SU-DHL-6 (cell line): Measurements from ENCODE around the gene KAZN.

Source experiments
- CTCF ChIP-seq: fragments of 200-600 bp; sonication (generic); IDR thresholded peaks from one replicate; pipeline ENCODE4 v1.5.1; 2017; ENCODE audit warnings: antibody characterized with exemption, mild to moderate bottlenecking, low read length, moderate library complexity; ENCODE audit not compliant: insufficient read depth, poor library complexity, severe bottlenecking
- EZH2phosphoT487 ChIP-seq: fragments of 200-600 bp; sonication (generic), shearing (Covaris generic); conservative IDR thresholded peaks from 2 replicates; pipeline ENCODE4 v1.6.1; 2018; ENCODE audit warnings: mild to moderate bottlenecking, antibody characterized with exemption, low read length, moderate library complexity, mixed read lengths

GRCh38 chr1:15103906-15104305, 505.4 kb downstream of the KAZN start:
- TF ChIP-seq CTCF (no peak), EZH2phosphoT487 (no peak)
